GM10266 (cell line): ENCODE results near the gene CXCL5.

ENCODE experiments used
- DNase-seq: peaks from one replicate; pipeline ENCODE4 v3.0.0; 2012; ENCODE audit errors: extremely low spot score
- TF ChIP-seq, protein P1 (sequence below): IDR thresholded peaks from 2 replicates; pipeline ENCODE4 v1.5.1; 2012; ENCODE audit warnings: mild to moderate bottlenecking, low read depth; ENCODE audit not compliant: control insufficient read depth, insufficient read depth; ENCODE audit errors: missing control alignments

Gene CXCL5

DNA sequence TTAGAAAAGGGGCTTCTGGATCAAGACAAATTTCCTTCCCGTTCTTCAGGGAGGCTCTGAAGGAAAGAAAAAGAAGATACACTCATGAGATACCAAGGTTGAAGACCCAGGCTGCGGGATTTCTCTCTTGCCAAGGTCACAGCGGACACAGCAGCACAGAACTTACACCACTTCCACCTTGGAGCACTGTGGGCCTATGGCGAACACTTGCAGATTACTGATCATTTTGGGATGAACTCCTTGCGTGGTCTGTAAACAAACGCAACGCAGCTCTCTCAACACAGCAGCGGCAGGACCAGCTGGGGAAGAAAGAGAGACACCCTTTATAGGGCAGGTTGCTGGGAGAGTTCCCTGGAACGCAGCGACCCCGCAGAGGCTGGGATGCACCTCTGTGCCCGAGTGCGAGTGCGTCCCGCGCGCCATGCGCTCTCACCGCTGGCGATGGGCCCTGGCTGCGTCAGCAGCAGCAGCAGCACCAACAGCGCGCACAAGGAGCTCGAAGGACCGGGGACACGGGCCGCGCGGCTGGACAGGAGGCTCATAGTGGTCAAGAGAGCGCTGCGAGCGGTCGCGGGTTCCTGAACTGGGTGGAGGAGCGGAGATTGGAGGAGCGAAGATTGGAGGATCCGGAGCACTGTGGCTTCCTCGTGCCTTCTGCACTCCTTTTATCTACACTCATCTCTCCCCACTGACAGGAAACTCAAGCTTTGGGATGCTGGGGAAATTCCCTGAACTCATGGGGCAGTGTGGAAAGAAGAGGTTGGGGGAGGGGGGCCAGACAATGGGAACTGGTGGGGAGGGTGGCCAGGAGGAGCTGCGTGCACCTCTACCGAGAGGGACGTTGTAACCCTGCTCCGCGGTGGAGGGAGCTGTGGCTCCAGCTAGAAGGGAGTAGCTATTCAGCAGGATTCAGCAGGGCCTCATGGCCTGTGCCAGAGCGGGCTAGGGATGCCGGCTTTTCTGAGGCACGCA is at the start of gene CXCL5:
TSS of gene CXCL5 (minus strand) at position 638 of the 972 bp plus-strand sequence. CDS start at position 542, 96 bp downstream.
- no peak for DNase-seq
- TF ChIP-seq, protein P1, sequence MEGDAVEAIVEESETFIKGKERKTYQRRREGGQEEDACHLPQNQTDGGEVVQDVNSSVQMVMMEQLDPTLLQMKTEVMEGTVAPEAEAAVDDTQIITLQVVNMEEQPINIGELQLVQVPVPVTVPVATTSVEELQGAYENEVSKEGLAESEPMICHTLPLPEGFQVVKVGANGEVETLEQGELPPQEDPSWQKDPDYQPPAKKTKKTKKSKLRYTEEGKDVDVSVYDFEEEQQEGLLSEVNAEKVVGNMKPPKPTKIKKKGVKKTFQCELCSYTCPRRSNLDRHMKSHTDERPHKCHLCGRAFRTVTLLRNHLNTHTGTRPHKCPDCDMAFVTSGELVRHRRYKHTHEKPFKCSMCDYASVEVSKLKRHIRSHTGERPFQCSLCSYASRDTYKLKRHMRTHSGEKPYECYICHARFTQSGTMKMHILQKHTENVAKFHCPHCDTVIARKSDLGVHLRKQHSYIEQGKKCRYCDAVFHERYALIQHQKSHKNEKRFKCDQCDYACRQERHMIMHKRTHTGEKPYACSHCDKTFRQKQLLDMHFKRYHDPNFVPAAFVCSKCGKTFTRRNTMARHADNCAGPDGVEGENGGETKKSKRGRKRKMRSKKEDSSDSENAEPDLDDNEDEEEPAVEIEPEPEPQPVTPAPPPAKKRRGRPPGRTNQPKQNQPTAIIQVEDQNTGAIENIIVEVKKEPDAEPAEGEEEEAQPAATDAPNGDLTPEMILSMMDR = no peak

GRCh38 chr4:74047152-74047551 is 48.7 kb upstream of the CXCL5 start:
- TF ChIP-seq, protein P1 = no peak

GRCh38 chr4:74045772-74046171 is 47.3 kb upstream of the CXCL5 start:
- TF ChIP-seq, protein P1 = no peak

More at GRCh38 chr4:74047152-74047551, 48.7 kb upstream of the CXCL5 start:
- DNase-seq = no peak

DNA sequence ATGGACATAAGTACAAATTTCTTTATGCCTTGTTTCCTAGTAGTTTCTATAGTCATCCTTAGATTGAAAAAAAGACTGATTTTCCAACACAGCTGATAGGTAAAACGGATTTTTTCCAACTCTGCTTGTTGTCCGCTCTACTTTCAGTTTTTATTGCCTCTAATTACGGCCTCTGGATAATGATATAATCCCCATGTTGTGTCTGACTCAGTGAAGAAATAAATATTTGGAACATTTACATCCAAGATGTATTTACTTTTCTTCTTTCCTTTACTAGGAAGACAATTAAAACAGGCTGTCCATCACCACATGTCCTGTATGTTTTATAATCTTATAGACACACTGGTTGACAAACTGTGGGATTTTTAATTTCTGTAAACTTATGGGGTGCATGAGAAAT is 46.8 kb upstream of the CXCL5 start:
- DNase-seq = no peak
- TF ChIP-seq, protein P1 = no peak

More at GRCh38 chr4:74045772-74046171, 47.3 kb upstream of the CXCL5 start:
- DNase-seq = no peak

GRCh38 chr4:74044677-74045076 is 46.2 kb upstream of the CXCL5 start:
- TF ChIP-seq, protein P1 = no peak

GRCh38 chr4:74042681-74043080 is 44.2 kb upstream of the CXCL5 start:
- DNase-seq = no peak
- TF ChIP-seq, protein P1 = no peak

More at GRCh38 chr4:74044677-74045076, 46.2 kb upstream of the CXCL5 start:
- DNase-seq = no peak

DNA sequence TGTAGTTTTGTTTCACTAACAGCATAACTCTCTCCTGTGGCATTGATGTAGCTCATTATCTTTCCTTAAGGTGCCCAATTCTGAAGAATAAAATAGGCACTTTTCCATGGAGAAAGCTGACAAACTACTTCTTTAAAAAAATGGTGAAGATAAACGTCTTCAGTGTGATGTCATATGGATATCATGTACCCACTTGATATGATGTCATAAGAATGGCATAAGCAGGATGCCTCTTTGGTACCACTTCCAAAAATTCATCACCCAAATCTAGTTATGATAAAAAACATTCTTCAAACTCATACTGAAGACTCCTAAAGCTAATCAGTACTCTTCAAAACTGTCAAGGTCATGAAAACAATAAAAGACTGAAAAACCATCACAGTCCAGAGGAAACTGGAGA is 42.9 kb upstream of the CXCL5 start:
- TF ChIP-seq, protein P1 = no peak
- no peak for DNase-seq
